ENCODE data around the gene DLG5. TPM values are rescaled to one million over a fixed set of nuclear protein-coding genes. Genes with fewer than 3 reads are reported as not detected.

The DLG5 gene
- total and polyA plus RNA-seq, 10 of the 15 experiments (the other 5 are each of a cell fraction or from before 2014, with no cell fraction given), result 0.18 to 6.6 (median 2.7) TPM

DNA sequence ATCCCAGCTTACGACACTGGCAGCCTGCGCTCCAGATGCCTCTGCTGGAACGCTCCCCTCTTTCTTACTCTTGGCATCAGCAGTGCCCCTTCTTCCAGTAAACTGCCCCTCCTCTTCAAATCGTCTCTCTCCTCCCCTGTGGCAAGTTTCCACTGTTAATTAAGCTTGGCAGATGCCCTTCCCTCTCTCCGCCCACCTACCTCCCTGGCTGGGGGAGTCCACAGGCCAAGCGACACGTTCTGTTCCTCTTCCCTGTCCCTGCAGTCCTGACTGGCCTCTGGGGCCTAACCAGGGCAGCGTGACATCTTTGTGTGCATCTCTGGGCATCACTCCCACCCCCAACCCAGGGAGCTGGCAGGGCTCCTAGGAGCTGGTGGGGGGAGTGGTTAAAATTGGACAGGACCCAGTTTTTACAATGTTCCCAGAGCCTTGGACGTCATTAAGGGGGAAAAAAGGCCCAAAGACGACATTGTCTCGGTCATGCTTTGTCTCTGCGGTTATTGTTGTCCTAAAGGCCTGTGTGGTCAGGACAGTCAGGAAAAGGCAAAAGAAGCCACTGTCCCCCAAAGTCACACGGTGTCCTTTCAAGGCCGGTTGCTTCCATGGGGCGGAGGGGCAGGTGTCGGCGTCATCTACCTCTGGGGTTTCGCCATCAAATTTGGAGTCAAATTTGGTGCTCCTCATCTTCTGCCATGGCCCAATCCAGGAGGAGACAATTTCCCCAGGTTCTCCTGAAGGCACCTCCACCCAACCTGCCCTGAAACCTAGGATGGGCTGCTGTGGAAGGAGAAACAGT is 54.2 kb downstream of the DLG5 start (continued):
- no peak for TF ChIP-seq ZNF384 (IDR thresholded peaks at IDR 0.05; ENCODE audit: borderline replicate concordance, low read depth, low read length)
- no peak for TF ChIP-seq CBX3 (IDR thresholded peaks at IDR 0.05; ENCODE audit: borderline replicate concordance, low read depth)
- no peak for TF ChIP-seq POLR2AphosphoS5 (IDR thresholded peaks at IDR 0.05; ENCODE audit: low read length)
- no peak for TF ChIP-seq EGR1 (IDR thresholded peaks at IDR 0.05; ENCODE audit: borderline replicate concordance in 1 of 2, low read depth in 2 of 2, low read length in 2 of 2)
- TF ChIP-seq CHD1 (IDR thresholded peaks at IDR 0.05; ENCODE audit: low read depth, low read length), result no peak
- no peak for TF ChIP-seq MEF2A (IDR thresholded peaks at IDR 0.05; ENCODE audit: insufficient read depth, low read depth, low read length)
- no peak for TF ChIP-seq SMAD1 (IDR thresholded peaks at IDR 0.05; ENCODE audit: low read depth, partially characterized antibody)
- TF ChIP-seq, protein P1, sequence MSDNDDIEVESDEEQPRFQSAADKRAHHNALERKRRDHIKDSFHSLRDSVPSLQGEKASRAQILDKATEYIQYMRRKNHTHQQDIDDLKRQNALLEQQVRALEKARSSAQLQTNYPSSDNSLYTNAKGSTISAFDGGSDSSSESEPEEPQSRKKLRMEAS (IDR thresholded peaks at IDR 0.05; ENCODE audit: low read depth, low read length), result no peak

GRCh38 chr10:77869626-77870420 is 56.7 kb downstream of the DLG5 start:
- ChIA-PET CTCF (interaction anchor here (1.1 kb wide), 2 partner anchors 15 to 23 kb away, joined by 3 to 4 read pairs; no protein-coding TSS in a partner anchor), POLR2A (interaction anchor here (0.5 kb wide), 1 partner anchor 34 kb away, joined by 3 read pairs; no protein-coding TSS in a partner anchor), SMC1A (ENCODE audit: uncharacterized antibody, unreplicated experiment) (no interaction called here), RAD21 (ENCODE audit: unreplicated experiment) (no interaction called here)
- in situ Hi-C loops (cut with MboI), result no loop called here
- Histone ChIP-seq H3K9ac (ENCODE audit: control insufficient read depth, insufficient read depth, low read length) (no peak overlapping the region), H3K4me2 (ENCODE audit: control insufficient read depth, insufficient read depth) (no peak overlapping the region), H3K79me2 (ENCODE audit: control insufficient read depth, insufficient read depth, low read length) (no peaks in the 10 kb centered on the region; the same call in 1 of the 2 replicates), H4K20me1 (ENCODE audit: control insufficient read depth, insufficient read depth) (no peaks in the 10 kb centered on the region), H3K4me1 (ENCODE audit: control insufficient read depth, insufficient read depth, low read length) (peaks cover 14% of the 10 kb centered on the region), H2AFZ (ENCODE audit: control insufficient read depth, low read depth, low read length) (no peak overlapping the region), H3K9me3 (replicated peaks; ENCODE audit: control insufficient read depth, insufficient read depth, low read length) (no peaks in the 10 kb centered on the region), H3K27me3 (replicated peaks in 1 of 2; ENCODE audit: control insufficient read depth in 2 of 2, insufficient read depth in 2 of 2, low read length in 1 of 2) (no peaks in the 10 kb centered on the region), H3K27ac (ENCODE audit: control insufficient read depth, insufficient read depth) (no peak overlapping the region), H3K4me3 (no peak overlapping the region), H3K36me3 (ENCODE audit: control insufficient read depth in 2 of 2, insufficient read depth in 2 of 2, low read length in 1 of 2) (no peaks in the 10 kb centered on the region; a peak in 1 of 4 replicates)
- no peak for TF ChIP-seq CHD4 (IDR thresholded peaks at IDR 0.05)
- no peak for TF ChIP-seq ZNF24 (IDR thresholded peaks at IDR 0.05)
- TF ChIP-seq MYC (IDR thresholded peaks at IDR 0.05; ENCODE audit: insufficient read depth, insufficient read length, insufficient replicate concordance, low read length, severe bottlenecking), result no peak
- no peak for TF ChIP-seq KAT2A (conservative IDR thresholded peaks at IDR 0.05; ENCODE audit: control insufficient read depth, low read depth, low read length)
- TF ChIP-seq POLR2AphosphoS5 (IDR thresholded peaks at IDR 0.05; ENCODE audit: low read length), result no peak
- no TSS peak for BruUV-seq (replicated peaks)
- FAIRE-seq (no peak), DNase-seq (ENCODE audit: low read depth, low spot score) (no peak), ATAC-seq (no peak)
- intact Hi-C loops (cut with micrococcal nuclease; ENCODE audit: unreplicated experiment), result no loop called here
- WGBS (ENCODE audit: insufficient coverage, insufficient replicate concordance, low lambda C conversion rate, missing lambda C conversion rate), result 46% methylated on average over 4 of the region's 4 CpGs
